HepG2 (cell line): Measurements from ENCODE around the gene NSMF. TPM values are rescaled to one million over a fixed set of nuclear protein-coding genes. Genes with fewer than 3 reads are reported as not detected.

ENCODE experiments used
- FOXP1 ChIP-seq, 2 experiments: fragments of 450-650 bp in 1 of 2; IDR thresholded peaks; 2 replicates each; pipeline ENCODE4 v1.6.1; 2017 to 2018; ENCODE audit warnings: antibody characterized with exemption in 1 of 2
- HDAC1 ChIP-seq: sonication (generic); formaldehyde crosslinking; IDR thresholded peaks from 2 replicates; pipeline ENCODE4 v1.5.1; 2020; ENCODE audit warnings: mild to moderate bottlenecking, missing genetic modification reagents
- NR2F6 ChIP-seq, 2 experiments: IDR thresholded peaks; 2 replicates each; pipeline ENCODE4 v1.6.1; 2016; ENCODE audit warnings: antibody characterized with exemption in 1 of 2, mild to moderate bottlenecking in 1 of 2
- PAXIP1 ChIP-seq: sonication (generic); formaldehyde crosslinking; conservative IDR thresholded peaks from 2 replicates; pipeline ENCODE4 v1.4.0; 2020; ENCODE audit warnings: mild to moderate bottlenecking, missing genetic modification reagents, moderate library complexity
- PRDM4 ChIP-seq: sonication (generic); formaldehyde crosslinking; IDR thresholded peaks from 2 replicates; pipeline ENCODE4 v1.9.0; 2021; ENCODE audit warnings: missing genetic modification reagents, borderline replicate concordance
- RFXAP ChIP-seq: sonication (generic); formaldehyde crosslinking; IDR thresholded peaks from 2 replicates; pipeline ENCODE4 v1.4.0; 2020; ENCODE audit warnings: missing genetic modification reagents, borderline replicate concordance
- THAP8 ChIP-seq: sonication (generic); formaldehyde crosslinking; IDR thresholded peaks from 2 replicates; pipeline ENCODE4 v1.5.1; 2020; ENCODE audit warnings: missing genetic modification reagents, mild to moderate bottlenecking, borderline replicate concordance
- ZBTB44 ChIP-seq: sonication (generic); formaldehyde crosslinking; IDR thresholded peaks from 2 replicates; pipeline ENCODE4 v1.4.0; 2020; ENCODE audit warnings: missing genetic modification reagents
- ZNF280D ChIP-seq: sonication (generic); formaldehyde crosslinking; IDR thresholded peaks from 2 replicates; pipeline ENCODE4 v1.5.1; 2020; ENCODE audit warnings: mild to moderate bottlenecking, missing genetic modification reagents
- ZNF362 ChIP-seq: sonication (generic); formaldehyde crosslinking; IDR thresholded peaks from 2 replicates; pipeline ENCODE4 v1.4.0; 2020; ENCODE audit warnings: missing genetic modification reagents, mild to moderate bottlenecking, borderline replicate concordance
- ZNF562 ChIP-seq: sonication (generic); formaldehyde crosslinking; IDR thresholded peaks from 2 replicates; pipeline ENCODE4 v1.8.0; 2022; ENCODE audit warnings: missing genetic modification reagents, borderline replicate concordance
- ZNF607 ChIP-seq: sonication (generic); formaldehyde crosslinking; IDR thresholded peaks from 2 replicates; pipeline ENCODE4 v1.5.1; 2020; ENCODE audit warnings: missing genetic modification reagents, mild to moderate bottlenecking, borderline replicate concordance
- ZNF839 ChIP-seq: sonication (generic); formaldehyde crosslinking; IDR thresholded peaks from 2 replicates; pipeline ENCODE4 v1.4.0; 2020; ENCODE audit warnings: missing genetic modification reagents, mild to moderate bottlenecking, borderline replicate concordance
- polyA plus RNA-seq, 8 experiments: library from polyadenylated mRNA; depleted of rRNA in 3 of 8; stranded (reverse) in 7 of 8; unstranded in 1 of 8; fragments of >200 nt; fragmentation: Illumina TruSeq in 4 of 8; extraction: Trizol in 4 of 8; gene quantifications; 2 replicates each; pipeline versions ENCODE4 v1.2.1 to v1.2.3, GENCODE V29; 2011 to 2016; ENCODE audit warnings: low read depth in 4 of 8, missing spikeins in 1 of 8, mixed read lengths in 1 of 8; ENCODE audit not compliant: insufficient read depth in 1 of 8
- total RNA-seq, 5 experiments: library from RNA; depleted of rRNA; stranded (reverse); fragments of >200 nt; fragmentation: Illumina TruSeq; extraction: Trizol; gene quantifications; 2 replicates each; pipeline ENCODE4 v1.2.3, GENCODE V29; 2016; ENCODE audit warnings: low read depth in 1 of 5

NSMF gene
- total and polyA plus RNA-seq, 2 of the 13 experiments (the other 11 are each of a cell fraction or from before 2014, with no cell fraction given) = 44.3 to 183 TPM

- no peak for TF ChIP-seq ZNF607
- TF ChIP-seq ZBTB44 (CRISPR knock-in tag) = no peak
- TF ChIP-seq ZNF839 (CRISPR knock-in tag) = no peak
- no peak; the same call in 1 of the 2 replicates for TF ChIP-seq RFXAP
- TF ChIP-seq THAP8 (CRISPR knock-in tag) = no peak
- no peak for TF ChIP-seq PAXIP1
- no peak for TF ChIP-seq ZNF280D (CRISPR knock-in tag)
- TF ChIP-seq ZNF362 (CRISPR knock-in tag) = no peak
- TF ChIP-seq HDAC1 (CRISPR knock-in tag) = no peak
- no peak for TF ChIP-seq PRDM4
- no peak for TF ChIP-seq NR2F6 (IDR thresholded peaks at IDR 0.05)
- TF ChIP-seq NR2F6 (CRISPR knock-in tag; IDR thresholded peaks at IDR 0.05) = no peak
- TF ChIP-seq FOXP1 (IDR thresholded peaks at IDR 0.05) = no peak
- TF ChIP-seq FOXP1 (CRISPR knock-in tag; IDR thresholded peaks at IDR 0.05) = no peak
- no peak for TF ChIP-seq ZNF562
These were observed at the start of gene NSMF (continued) for GRCh38 chr9:137459152-137459600.
